ENCODE data around the gene GH1. TPM values are rescaled to one million over a fixed set of nuclear protein-coding genes. Genes with fewer than 3 reads are reported as not detected.

GH1 gene
- total and polyA plus RNA-seq, 3 donors from 2014 or later = 0.43 TPM; not detected in 2

GRCh38 chr17:63955791-63956190 lies 37.2 kb upstream of the GH1 start:
- no peak overlapping the region for H3K4me3 ChIP-seq
- H3K36me3 ChIP-seq (ENCODE audit: low read depth, missing control alignments) = no peaks in the 10 kb centered on the region
- WGBS, 2 donors = 87 to 90% methylated on average over 4 of the region's 4 CpGs
- intact Hi-C loops (cut with DNase I; ENCODE audit: low total_unique reads) = no loop called here
- no peaks in the 10 kb centered on the region for H3K27me3 ChIP-seq
- TF ChIP-seq CTCF (IDR thresholded peaks at IDR 0.05) (no peak), POLR2A (IDR thresholded peaks at IDR 0.05) (no peak)
- DNase-seq = no peak
- H3K9me3 ChIP-seq = no peaks in the 10 kb centered on the region
- peaks cover 6% of the 10 kb centered on the region for H3K4me1 ChIP-seq
- no peak overlapping the region for H3K27ac ChIP-seq

GRCh38 chr17:63955232-63955631 lies 36.6 kb upstream of the GH1 start:
- H3K4me3 ChIP-seq = no peak overlapping the region
- no peaks in the 10 kb centered on the region for H3K9me3 ChIP-seq
- no peaks in the 10 kb centered on the region for H3K27me3 ChIP-seq
- no peak overlapping the region for H3K27ac ChIP-seq
- 88 to 89% methylated on average over 10 to 11 of the region's 11 CpGs for WGBS, 2 donors
- intact Hi-C loops (cut with DNase I; ENCODE audit: low total_unique reads) = no loop called here
- H3K4me1 ChIP-seq = peaks cover 6% of the 10 kb centered on the region
- no peak for DNase-seq
- no peaks in the 10 kb centered on the region for H3K36me3 ChIP-seq (ENCODE audit: low read depth, missing control alignments)
- TF ChIP-seq POLR2A (IDR thresholded peaks at IDR 0.05) (no peak), CTCF (IDR thresholded peaks at IDR 0.05) (no peak)

- TF ChIP-seq CTCF (IDR thresholded peaks at IDR 0.05) = no peak
- TF ChIP-seq POLR2A (IDR thresholded peaks at IDR 0.05) = no peak
- intact Hi-C loops (cut with DNase I; ENCODE audit: low total_unique reads) = no loop called here
- 75 to 86% methylated on average over 11 of the region's 11 CpGs for WGBS, 2 donors
- H3K9me3 ChIP-seq = no peaks in the 10 kb centered on the region
- no peak for DNase-seq
- H3K27ac ChIP-seq = no peak overlapping the region
- H3K4me3 ChIP-seq = no peak overlapping the region
- no peaks in the 10 kb centered on the region for H3K36me3 ChIP-seq (ENCODE audit: low read depth, missing control alignments)
- no peaks in the 10 kb centered on the region for H3K27me3 ChIP-seq
- H3K4me1 ChIP-seq = peaks cover 6% of the 10 kb centered on the region
These were observed 35.9 kb upstream of the GH1 start for GRCh38 chr17:63954402-63955063.

- no peak for TF ChIP-seq CTCF (IDR thresholded peaks at IDR 0.05)
- TF ChIP-seq POLR2A (IDR thresholded peaks at IDR 0.05) = no peak
- H3K27ac ChIP-seq = no peak overlapping the region
- H3K27me3 ChIP-seq = no peaks in the 10 kb centered on the region
- DNase-seq = no peak
- 88 to 93% methylated on average over 8 to 29 of the region's 29 CpGs for WGBS, 2 donors
- H3K4me3 ChIP-seq = no peak overlapping the region
- H3K9me3 ChIP-seq = no peaks in the 10 kb centered on the region
- no peaks in the 10 kb centered on the region for H3K4me1 ChIP-seq
- intact Hi-C loops (cut with DNase I; ENCODE audit: low total_unique reads) = no loop called here
- no peaks in the 10 kb centered on the region for H3K36me3 ChIP-seq (ENCODE audit: low read depth, missing control alignments)
These were observed 32.6 kb upstream of the GH1 start for GRCh38 chr17:63950940-63951907.

Measured in testis (tissue), 3 donors.